ENCODE data around the gene TGFA.

TGFA gene

GRCh38 chr2:70596293-70596692 lies 42.7 kb upstream of the TGFA start:
- H3K4me2 ChIP-seq (ENCODE audit: insufficient read depth, low read length, poor library complexity, severe bottlenecking), result no peak overlapping the region
- H4K8ac ChIP-seq (ENCODE audit: low read depth, low read length), result no peak overlapping the region
- no peak overlapping the region for H3K23ac ChIP-seq (ENCODE audit: low read depth, low read length, poor library complexity)
- H3K4me3 ChIP-seq (ENCODE audit: low read length in 2 of 2), result no peak overlapping the region
- no peak overlapping the region for H3K27ac ChIP-seq (replicated peaks; ENCODE audit: low read length)
- 100% methylated on average over 1 of the region's 6 CpGs; no CpG with 5 or more reads in 1 of the 2 donors for WGBS, 2 donors (ENCODE audit: extremely low coverage in 2 of 2, insufficient read length in 2 of 2, insufficient replicate concordance in 1 of 2)
- no peaks in the 10 kb centered on the region for H3K36me3 ChIP-seq (replicated peaks in 1 of 2; ENCODE audit: control insufficient read depth in 2 of 2, insufficient read depth in 2 of 2, low read length in 2 of 2)
- no peak for DNase-seq (ENCODE audit: low spot score)
- H2AK5ac ChIP-seq (ENCODE audit: low read depth, low read length), result no peak overlapping the region
- H3K4ac ChIP-seq (ENCODE audit: low read length), result no peak overlapping the region
- H3K9ac ChIP-seq (ENCODE audit: low read depth, low read length, poor library complexity), result no peak overlapping the region
- H3K14ac ChIP-seq (ENCODE audit: low read length), result no peak overlapping the region
- no peaks in the 10 kb centered on the region for H3K27me3 ChIP-seq (ENCODE audit: control insufficient read depth in 3 of 3, insufficient read depth in 3 of 3, low read depth in 1 of 3, low read length in 3 of 3)
- H2BK5ac ChIP-seq (ENCODE audit: low read length), result no peak overlapping the region
- H2BK12ac ChIP-seq (ENCODE audit: low read length), result no peak overlapping the region
- no peak overlapping the region for H2BK120ac ChIP-seq (ENCODE audit: low read depth, low read length)
- peaks cover 0 to 3% of the 10 kb centered on the region in 2 donors for H3K9me3 ChIP-seq (replicated peaks in 1 of 2; ENCODE audit: control insufficient read depth in 2 of 2, insufficient read depth in 1 of 2, low read depth in 1 of 2, low read length in 2 of 2)
- no peak overlapping the region for H2BK15ac ChIP-seq (ENCODE audit: low read length)
- no peaks in the 10 kb centered on the region for H3K79me1 ChIP-seq (ENCODE audit: low read depth, low read length)
- H3K18ac ChIP-seq (ENCODE audit: low read length), result peak overlapping the region; percentile 77
- H4K91ac ChIP-seq (ENCODE audit: low read depth, low read length, poor library complexity), result no peak overlapping the region
- H2AFZ ChIP-seq (ENCODE audit: low read length), result peak overlapping the region; percentile 42
- peaks cover 4 to 5% of the 10 kb centered on the region in 2 donors for H3K4me1 ChIP-seq (ENCODE audit: control insufficient read depth in 2 of 2, insufficient read depth in 1 of 2, low read depth in 1 of 2, low read length in 2 of 2)

GRCh38 chr2:70583091-70583490 lies 29.5 kb upstream of the TGFA start:
- Histone ChIP-seq H2BK12ac (ENCODE audit: low read length) (no peak overlapping the region), H3K27ac (replicated peaks; ENCODE audit: low read length) (no peak overlapping the region), H3K79me1 (ENCODE audit: low read depth, low read length) (no peaks in the 10 kb centered on the region), H3K4me3 (ENCODE audit: low read length in 2 of 2) (no peak overlapping the region), H4K8ac (ENCODE audit: low read depth, low read length) (no peak overlapping the region), H2AK5ac (ENCODE audit: low read depth, low read length) (no peak overlapping the region), H2BK5ac (ENCODE audit: low read length) (no peak overlapping the region), H3K27me3 (ENCODE audit: control insufficient read depth in 3 of 3, insufficient read depth in 3 of 3, low read depth in 1 of 3, low read length in 3 of 3) (peaks cover 0 to 41% (median 0%) of the 10 kb centered on the region in 3 experiments), H3K14ac (ENCODE audit: low read length) (no peak overlapping the region), H3K4ac (ENCODE audit: low read length) (no peak overlapping the region), H3K9ac (ENCODE audit: low read depth, low read length, poor library complexity) (no peak overlapping the region), H3K4me1 (ENCODE audit: control insufficient read depth in 2 of 2, insufficient read depth in 1 of 2, low read depth in 1 of 2, low read length in 2 of 2) (no peaks in the 10 kb centered on the region), H3K4me2 (ENCODE audit: insufficient read depth, low read length, poor library complexity, severe bottlenecking) (no peak overlapping the region), H3K23ac (ENCODE audit: low read depth, low read length, poor library complexity) (no peak overlapping the region), H2BK120ac (ENCODE audit: low read depth, low read length) (no peak overlapping the region), H2BK15ac (ENCODE audit: low read length) (no peak overlapping the region), H2AFZ (ENCODE audit: low read length) (no peak overlapping the region), H3K9me3 (replicated peaks in 1 of 2; ENCODE audit: control insufficient read depth in 2 of 2, insufficient read depth in 1 of 2, low read depth in 1 of 2, low read length in 2 of 2) (no peaks in the 10 kb centered on the region), H4K91ac (ENCODE audit: low read depth, low read length, poor library complexity) (no peak overlapping the region), H3K36me3 (replicated peaks in 1 of 2; ENCODE audit: control insufficient read depth in 2 of 2, insufficient read depth in 2 of 2, low read length in 2 of 2) (no peaks in the 10 kb centered on the region), H3K18ac (ENCODE audit: low read length) (no peak overlapping the region)
- DNase-seq (ENCODE audit: low spot score), result no peak
- no CpG with 5 or more reads among the region's 7 CpGs for WGBS, 2 donors (ENCODE audit: extremely low coverage in 2 of 2, insufficient read length in 2 of 2, insufficient replicate concordance in 1 of 2)

GRCh38 chr2:70580352-70580751 lies 26.7 kb upstream of the TGFA start:
- peaks cover 0 to 1% of the 10 kb centered on the region in 2 donors for H3K9me3 ChIP-seq (replicated peaks in 1 of 2; ENCODE audit: control insufficient read depth in 2 of 2, insufficient read depth in 1 of 2, low read depth in 1 of 2, low read length in 2 of 2)

GRCh38 chr2:70574618-70575017 lies 21.0 kb upstream of the TGFA start:
- no peak overlapping the region for H2BK15ac ChIP-seq (ENCODE audit: low read length)
- H3K27me3 ChIP-seq (ENCODE audit: control insufficient read depth in 3 of 3, insufficient read depth in 3 of 3, low read depth in 1 of 3, low read length in 3 of 3), result peaks cover 0 to 6% (median 2%) of the 10 kb centered on the region in 3 experiments
- H3K27ac ChIP-seq (replicated peaks; ENCODE audit: low read length), result no peak overlapping the region
- H4K8ac ChIP-seq (ENCODE audit: low read depth, low read length), result no peak overlapping the region
- H3K4me1 ChIP-seq (ENCODE audit: control insufficient read depth in 2 of 2, insufficient read depth in 1 of 2, low read depth in 1 of 2, low read length in 2 of 2), result no peaks in the 10 kb centered on the region
- no peak overlapping the region for H2BK12ac ChIP-seq (ENCODE audit: low read length)
- no peak overlapping the region for H2BK5ac ChIP-seq (ENCODE audit: low read length)
- H3K9me3 ChIP-seq (replicated peaks in 1 of 2; ENCODE audit: control insufficient read depth in 2 of 2, insufficient read depth in 1 of 2, low read depth in 1 of 2, low read length in 2 of 2), result peaks cover 0 to 1% of the 10 kb centered on the region in 2 donors
- H3K9ac ChIP-seq (ENCODE audit: low read depth, low read length, poor library complexity), result no peak overlapping the region
- H2AK5ac ChIP-seq (ENCODE audit: low read depth, low read length), result no peak overlapping the region
- H3K4ac ChIP-seq (ENCODE audit: low read length), result no peak overlapping the region
- no peak overlapping the region for H3K14ac ChIP-seq (ENCODE audit: low read length)
- no peaks in the 10 kb centered on the region for H3K79me1 ChIP-seq (ENCODE audit: low read depth, low read length)
- no peak for DNase-seq (ENCODE audit: low spot score)
- no CpG with 5 or more reads among the region's 3 CpGs for WGBS, 2 donors (ENCODE audit: extremely low coverage in 2 of 2, insufficient read length in 2 of 2, insufficient replicate concordance in 1 of 2)
- no peak overlapping the region for H2BK120ac ChIP-seq (ENCODE audit: low read depth, low read length)
- H3K23ac ChIP-seq (ENCODE audit: low read depth, low read length, poor library complexity), result no peak overlapping the region
- H3K4me2 ChIP-seq (ENCODE audit: insufficient read depth, low read length, poor library complexity, severe bottlenecking), result no peak overlapping the region
- no peaks in the 10 kb centered on the region for H3K36me3 ChIP-seq (replicated peaks in 1 of 2; ENCODE audit: control insufficient read depth in 2 of 2, insufficient read depth in 2 of 2, low read length in 2 of 2)
- H4K91ac ChIP-seq (ENCODE audit: low read depth, low read length, poor library complexity), result no peak overlapping the region
- H3K18ac ChIP-seq (ENCODE audit: low read length), result no peak overlapping the region
- no peak overlapping the region for H2AFZ ChIP-seq (ENCODE audit: low read length)
- no peak overlapping the region for H3K4me3 ChIP-seq (ENCODE audit: low read length in 2 of 2)

More at GRCh38 chr2:70580352-70580751, 26.7 kb upstream of the TGFA start:
- Histone ChIP-seq H3K4me3 (ENCODE audit: low read length in 2 of 2) (no peak overlapping the region), H2BK15ac (ENCODE audit: low read length) (no peak overlapping the region), H2BK5ac (ENCODE audit: low read length) (no peak overlapping the region), H4K8ac (ENCODE audit: low read depth, low read length) (no peak overlapping the region), H3K9ac (ENCODE audit: low read depth, low read length, poor library complexity) (no peak overlapping the region), H2AFZ (ENCODE audit: low read length) (no peak overlapping the region), H3K14ac (ENCODE audit: low read length) (no peak overlapping the region), H3K79me1 (ENCODE audit: low read depth, low read length) (no peaks in the 10 kb centered on the region), H4K91ac (ENCODE audit: low read depth, low read length, poor library complexity) (no peak overlapping the region), H3K4me2 (ENCODE audit: insufficient read depth, low read length, poor library complexity, severe bottlenecking) (no peak overlapping the region), H3K4me1 (ENCODE audit: control insufficient read depth in 2 of 2, insufficient read depth in 1 of 2, low read depth in 1 of 2, low read length in 2 of 2) (no peaks in the 10 kb centered on the region), H2AK5ac (ENCODE audit: low read depth, low read length) (no peak overlapping the region), H2BK12ac (ENCODE audit: low read length) (no peak overlapping the region), H3K27me3 (ENCODE audit: control insufficient read depth in 3 of 3, insufficient read depth in 3 of 3, low read depth in 1 of 3, low read length in 3 of 3) (peaks cover 0 to 41% (median 0%) of the 10 kb centered on the region in 3 experiments), H3K36me3 (replicated peaks in 1 of 2; ENCODE audit: control insufficient read depth in 2 of 2, insufficient read depth in 2 of 2, low read length in 2 of 2) (no peaks in the 10 kb centered on the region), H2BK120ac (ENCODE audit: low read depth, low read length) (no peak overlapping the region), H3K4ac (ENCODE audit: low read length) (no peak overlapping the region), H3K18ac (ENCODE audit: low read length) (no peak overlapping the region), H3K27ac (replicated peaks; ENCODE audit: low read length) (no peak overlapping the region), H3K23ac (ENCODE audit: low read depth, low read length, poor library complexity) (no peak overlapping the region)
- no peak for DNase-seq (ENCODE audit: low spot score)
